ENCODE measurements around the gene P3H4.
"Not testable (repeated sequence)": the region's sequence is repeated elsewhere in the genome, so short reads cannot be mapped to it uniquely, and the experiment has no call there.

Gene P3H4

DNA sequence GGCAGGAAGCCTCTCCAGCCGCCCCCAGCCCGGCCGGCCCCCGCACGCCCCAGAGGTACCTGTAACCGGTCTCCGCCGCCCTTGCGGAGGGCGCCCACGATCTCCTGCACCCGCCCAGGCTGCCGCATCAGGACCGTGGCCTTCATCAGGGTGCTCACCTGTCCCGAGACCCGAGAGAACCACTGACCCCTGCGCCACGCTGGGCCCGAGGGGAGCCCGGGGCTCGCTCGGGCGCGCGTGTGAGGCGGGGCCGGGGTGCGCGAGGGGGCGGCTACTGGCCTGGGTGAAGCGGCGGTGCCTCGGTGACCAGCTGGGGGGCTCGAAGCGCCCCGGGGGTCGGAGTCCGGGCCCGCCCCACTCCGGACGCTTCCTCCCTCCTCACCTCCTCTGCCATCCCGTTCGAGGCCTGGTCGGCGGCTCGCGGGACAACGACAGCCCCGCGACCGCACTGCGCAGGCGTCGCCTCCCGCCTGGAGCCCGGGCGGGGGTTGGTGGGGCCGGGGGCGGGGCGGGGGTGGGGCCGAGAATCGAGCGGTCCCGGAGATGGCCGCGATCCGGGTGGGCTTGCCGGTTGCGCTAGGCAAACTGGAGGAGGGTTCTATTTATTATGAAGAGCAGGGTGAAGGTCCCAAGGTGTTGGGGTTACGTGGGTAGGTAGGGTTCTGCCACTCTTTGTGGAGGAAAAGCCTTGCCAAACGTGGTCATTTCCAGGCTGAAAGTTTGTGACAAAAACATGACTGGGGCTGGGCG, 24.2 kb upstream of the P3H4 start, which contains the start of gene NT5C3B:
Gene NT5C3B (minus strand): TSS at position 433 of the 750 bp plus-strand sequence. CDS start 39 bp downstream, at position 394.
- Histone ChIP-seq H3K4me3 (ENCODE audit: low read length) (peak within 1 kb of the TSS; percentile 88), H3K9ac (ENCODE audit: low read length) (peak within 1 kb of the TSS; percentile 90), H3K36me3 (ENCODE audit: control insufficient read depth, insufficient read depth, low read length, severe bottlenecking) (peaks cover 16% of the 10 kb centered on the region), H3K27me3 (replicated peaks; ENCODE audit: control insufficient read depth, insufficient read depth, low read length) (no peaks in the 10 kb centered on the region), H3K4me1 (ENCODE audit: control insufficient read depth, insufficient read depth, low read length) (peaks cover 11% of the 10 kb centered on the region), H3K9me3 (ENCODE audit: control insufficient read depth, low read length) (no peaks in the 10 kb centered on the region)
- DNase-seq (ENCODE audit: low read depth) = peak; percentile 76

DNA sequence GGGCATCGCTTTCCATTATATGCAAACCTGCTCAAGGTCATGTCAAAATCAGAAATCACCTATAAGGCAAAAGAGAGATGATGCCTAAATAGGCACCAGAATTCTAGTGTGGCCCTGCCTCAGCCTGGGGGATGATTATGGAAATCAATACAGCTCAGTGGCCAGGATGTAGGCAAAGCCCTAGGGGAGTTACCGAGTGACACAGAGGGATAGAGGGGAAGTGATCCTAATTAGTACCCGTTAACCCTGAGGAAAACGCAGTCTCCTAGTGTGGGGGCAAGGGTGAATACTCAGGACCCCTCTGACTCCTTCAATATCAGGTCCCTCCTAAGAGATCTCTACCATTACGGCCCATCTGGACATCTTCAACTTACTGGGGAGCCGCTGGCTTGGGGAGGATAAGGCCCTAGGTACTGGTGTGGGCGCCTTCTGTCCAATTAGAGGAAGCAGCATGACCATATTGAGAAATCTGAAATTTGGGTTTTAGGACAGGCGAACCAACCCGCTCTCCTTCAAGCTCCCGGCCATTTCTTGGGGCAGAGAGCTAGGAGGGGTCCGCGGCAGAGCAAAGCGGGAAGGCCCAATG, 23.6 kb upstream of the P3H4 start:
- Histone ChIP-seq H3K4me1 (ENCODE audit: control insufficient read depth, insufficient read depth, low read length) (peaks cover 11% of the 10 kb centered on the region), H3K9me3 (ENCODE audit: control insufficient read depth, low read length) (no peaks in the 10 kb centered on the region), H3K36me3 (ENCODE audit: control insufficient read depth, insufficient read depth, low read length, severe bottlenecking) (peaks cover 21% of the 10 kb centered on the region), H3K9ac (ENCODE audit: low read length) (peak overlapping the region; percentile 90), H3K4me3 (ENCODE audit: low read length) (peak overlapping the region; percentile 88), H3K27me3 (replicated peaks; ENCODE audit: control insufficient read depth, insufficient read depth, low read length) (no peaks in the 10 kb centered on the region)
- peak; percentile 49 for DNase-seq (ENCODE audit: low read depth)

DNA sequence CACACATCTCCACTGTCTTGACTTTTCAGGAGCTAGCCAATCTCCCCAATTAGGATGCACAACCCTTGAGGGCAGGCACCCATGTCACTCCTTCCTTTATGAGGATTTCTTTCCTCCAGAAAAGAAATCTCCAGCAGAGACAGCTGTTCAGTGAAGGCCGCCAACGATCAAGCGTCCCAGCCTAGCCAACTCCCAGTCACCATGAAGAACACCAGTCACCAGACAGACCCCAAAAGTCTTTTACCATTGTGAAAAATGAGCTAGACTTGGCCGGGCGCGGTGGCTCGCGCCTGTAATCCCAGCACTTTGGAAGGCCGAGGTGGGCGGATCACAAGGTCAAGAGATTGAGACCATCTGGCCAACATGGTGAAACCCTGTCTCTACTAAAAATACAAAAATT, 18.2 kb upstream of the P3H4 start:
- H3K9me3 ChIP-seq (ENCODE audit: control insufficient read depth, low read length); DNase-seq (ENCODE audit: low read depth); H3K27me3 ChIP-seq (replicated peaks; ENCODE audit: control insufficient read depth, insufficient read depth, low read length); H3K4me1 ChIP-seq (ENCODE audit: control insufficient read depth, insufficient read depth, low read length); H3K9ac ChIP-seq (ENCODE audit: low read length); H3K4me3 ChIP-seq (ENCODE audit: low read length): not testable (repeated sequence)
- peaks cover 57% of the 10 kb centered on the region for H3K36me3 ChIP-seq (ENCODE audit: control insufficient read depth, insufficient read depth, low read length, severe bottlenecking)

- no peak overlapping the region for H3K9ac ChIP-seq (ENCODE audit: low read length)
- no peaks in the 10 kb centered on the region for H3K27me3 ChIP-seq (replicated peaks; ENCODE audit: control insufficient read depth, insufficient read depth, low read length)
- H3K9me3 ChIP-seq (ENCODE audit: control insufficient read depth, low read length) = no peaks in the 10 kb centered on the region
- peaks cover 38% of the 10 kb centered on the region for H3K36me3 ChIP-seq (ENCODE audit: control insufficient read depth, insufficient read depth, low read length, severe bottlenecking)
- H3K4me1 ChIP-seq (ENCODE audit: control insufficient read depth, insufficient read depth, low read length) = peaks cover 3% of the 10 kb centered on the region
- no peak for DNase-seq (ENCODE audit: low read depth)
- H3K4me3 ChIP-seq (ENCODE audit: low read length) = no peak overlapping the region
Observed at GRCh38 chr17:41825175-41825845, 13.6 kb upstream of the P3H4 start.

- Histone ChIP-seq H3K4me1 (ENCODE audit: control insufficient read depth, insufficient read depth, low read length) (peaks cover 3% of the 10 kb centered on the region), H3K36me3 (ENCODE audit: control insufficient read depth, insufficient read depth, low read length, severe bottlenecking) (peaks cover 33% of the 10 kb centered on the region), H3K9ac (ENCODE audit: low read length) (peak overlapping the region; percentile 30), H3K27me3 (replicated peaks; ENCODE audit: control insufficient read depth, insufficient read depth, low read length) (no peaks in the 10 kb centered on the region), H3K9me3 (ENCODE audit: control insufficient read depth, low read length) (no peaks in the 10 kb centered on the region), H3K4me3 (ENCODE audit: low read length) (no peak overlapping the region)
- DNase-seq (ENCODE audit: low read depth) = peak; percentile 34
Observed at GRCh38 chr17:41824086-41824485, 12.3 kb upstream of the P3H4 start.

DNA sequence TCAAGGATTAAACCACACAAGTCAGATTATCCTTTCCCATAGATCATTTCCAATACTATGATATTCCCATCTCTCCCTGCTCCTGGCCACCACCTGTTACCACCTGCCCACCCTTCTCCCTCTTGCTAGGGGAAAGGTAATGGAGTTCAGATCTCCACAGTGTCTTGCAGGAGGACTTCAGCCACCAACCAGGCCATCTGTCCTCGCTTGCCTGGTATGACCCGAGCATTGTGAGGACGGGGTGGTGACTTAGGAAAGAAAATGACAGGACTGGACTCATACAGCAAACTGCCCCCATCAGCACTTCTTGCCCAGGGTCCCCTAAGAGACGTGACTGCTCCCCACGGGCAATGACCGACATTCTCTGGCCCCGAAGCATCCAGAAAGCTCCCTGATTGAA, 11.8 kb upstream of the P3H4 start:
- no peak for DNase-seq (ENCODE audit: low read depth)
- H3K4me3 ChIP-seq (ENCODE audit: low read length) = no peak overlapping the region
- H3K9me3 ChIP-seq (ENCODE audit: control insufficient read depth, low read length) = no peaks in the 10 kb centered on the region
- H3K9ac ChIP-seq (ENCODE audit: low read length) = no peak overlapping the region
- H3K27me3 ChIP-seq (replicated peaks; ENCODE audit: control insufficient read depth, insufficient read depth, low read length) = no peaks in the 10 kb centered on the region
- H3K36me3 ChIP-seq (ENCODE audit: control insufficient read depth, insufficient read depth, low read length, severe bottlenecking) = peaks cover 29% of the 10 kb centered on the region
- H3K4me1 ChIP-seq (ENCODE audit: control insufficient read depth, insufficient read depth, low read length) = peaks cover 3% of the 10 kb centered on the region

DNA sequence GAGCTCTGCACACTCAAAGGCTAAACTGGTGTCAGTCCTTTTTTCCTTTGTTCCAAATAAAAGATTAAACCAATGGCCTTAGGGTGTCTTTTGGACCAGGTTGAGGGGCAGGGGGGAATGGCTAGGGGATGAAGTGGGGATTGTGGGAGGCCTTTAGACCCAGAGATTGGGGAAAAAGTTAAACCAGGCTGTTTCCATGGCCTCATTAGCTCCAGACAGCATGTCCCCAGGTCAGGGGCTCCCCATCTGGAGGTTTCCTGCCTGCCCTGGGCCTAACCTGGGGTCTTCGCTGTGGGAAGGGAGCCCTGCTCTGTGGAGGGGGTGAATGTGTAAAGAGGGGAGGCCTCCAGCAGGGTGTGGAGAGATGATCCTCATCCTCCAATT, 11.4 kb upstream of the P3H4 start:
- no peaks in the 10 kb centered on the region for H3K9me3 ChIP-seq (ENCODE audit: control insufficient read depth, low read length)
- peaks cover 30% of the 10 kb centered on the region for H3K36me3 ChIP-seq (ENCODE audit: control insufficient read depth, insufficient read depth, low read length, severe bottlenecking)
- no peak overlapping the region for H3K9ac ChIP-seq (ENCODE audit: low read length)
- H3K4me3 ChIP-seq (ENCODE audit: low read length) = no peak overlapping the region
- no peaks in the 10 kb centered on the region for H3K27me3 ChIP-seq (replicated peaks; ENCODE audit: control insufficient read depth, insufficient read depth, low read length)
- no peak for DNase-seq (ENCODE audit: low read depth)
- peaks cover 3% of the 10 kb centered on the region for H3K4me1 ChIP-seq (ENCODE audit: control insufficient read depth, insufficient read depth, low read length)

DNA sequence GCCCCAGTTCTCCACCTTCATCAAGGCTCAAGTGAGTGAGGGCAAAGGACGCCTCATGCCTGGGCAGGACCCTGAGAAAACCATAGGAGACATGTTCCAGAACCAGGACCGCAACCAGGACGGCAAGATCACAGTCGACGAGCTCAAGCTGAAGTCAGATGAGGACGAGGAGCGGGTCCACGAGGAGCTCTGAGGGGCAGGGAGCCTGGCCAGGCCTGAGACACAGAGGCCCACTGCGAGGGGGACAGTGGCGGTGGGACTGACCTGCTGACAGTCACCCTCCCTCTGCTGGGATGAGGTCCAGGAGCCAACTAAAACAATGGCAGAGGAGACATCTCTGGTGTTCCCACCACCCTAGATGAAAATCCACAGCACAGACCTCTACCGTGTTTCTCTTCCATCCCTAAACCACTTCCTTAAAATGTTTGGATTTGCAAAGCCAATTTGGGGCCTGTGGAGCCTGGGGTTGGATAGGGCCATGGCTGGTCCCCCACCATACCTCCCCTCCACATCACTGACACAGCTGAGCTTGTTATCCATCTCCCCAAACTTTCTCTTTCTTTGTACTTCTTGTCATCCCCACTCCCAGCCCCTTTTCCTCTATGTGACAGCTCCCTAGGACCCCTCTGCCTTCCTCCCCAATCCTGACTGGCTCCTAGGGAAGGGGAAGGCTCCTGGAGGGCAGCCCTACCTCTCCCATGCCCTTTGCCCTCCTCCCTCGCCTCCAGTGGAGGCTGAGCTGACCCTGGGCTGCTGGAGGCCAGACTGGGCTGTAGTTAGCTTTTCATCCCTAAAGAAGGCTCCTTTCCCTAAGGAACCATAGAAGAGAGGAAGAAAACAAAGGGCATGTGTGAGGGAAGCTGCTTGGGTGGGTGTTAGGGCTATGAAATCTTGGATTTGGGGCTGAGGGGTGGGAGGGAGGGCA, 10.7 kb upstream of the P3H4 start:
- no peak overlapping the region for H3K9ac ChIP-seq (ENCODE audit: low read length)
- peaks cover 3% of the 10 kb centered on the region for H3K4me1 ChIP-seq (ENCODE audit: control insufficient read depth, insufficient read depth, low read length)
- no peak for DNase-seq (ENCODE audit: low read depth)
- H3K9me3 ChIP-seq (ENCODE audit: control insufficient read depth, low read length) = no peaks in the 10 kb centered on the region
- peaks cover 25% of the 10 kb centered on the region for H3K36me3 ChIP-seq (ENCODE audit: control insufficient read depth, insufficient read depth, low read length, severe bottlenecking)
- H3K4me3 ChIP-seq (ENCODE audit: low read length) = no peak overlapping the region
- no peaks in the 10 kb centered on the region for H3K27me3 ChIP-seq (replicated peaks; ENCODE audit: control insufficient read depth, insufficient read depth, low read length)

- H3K36me3 ChIP-seq (ENCODE audit: control insufficient read depth, insufficient read depth, low read length, severe bottlenecking) = peaks cover 23% of the 10 kb centered on the region
- no peak for DNase-seq (ENCODE audit: low read depth)
- no peaks in the 10 kb centered on the region for H3K9me3 ChIP-seq (ENCODE audit: control insufficient read depth, low read length)
- no peak overlapping the region for H3K9ac ChIP-seq (ENCODE audit: low read length)
- peaks cover 3% of the 10 kb centered on the region for H3K4me1 ChIP-seq (ENCODE audit: control insufficient read depth, insufficient read depth, low read length)
- no peaks in the 10 kb centered on the region for H3K27me3 ChIP-seq (replicated peaks; ENCODE audit: control insufficient read depth, insufficient read depth, low read length)
- H3K4me3 ChIP-seq (ENCODE audit: low read length) = no peak overlapping the region
Observed at GRCh38 chr17:41821776-41822175, 10.0 kb upstream of the P3H4 start.

- Histone ChIP-seq H3K36me3 (ENCODE audit: control insufficient read depth, insufficient read depth, low read length, severe bottlenecking) (peaks cover 9% of the 10 kb centered on the region), H3K27me3 (replicated peaks; ENCODE audit: control insufficient read depth, insufficient read depth, low read length) (no peaks in the 10 kb centered on the region), H3K9me3 (ENCODE audit: control insufficient read depth, low read length) (no peaks in the 10 kb centered on the region), H3K4me1 (ENCODE audit: control insufficient read depth, insufficient read depth, low read length) (peaks cover 11% of the 10 kb centered on the region), H3K4me3 (ENCODE audit: low read length) (no peak overlapping the region), H3K9ac (ENCODE audit: low read length) (no peak overlapping the region)
- no peak for DNase-seq (ENCODE audit: low read depth)
Observed at GRCh38 chr17:41818024-41818423, 6.3 kb upstream of the P3H4 start.

Measured in adipocyte (in vitro differentiated cells).